ENCODE data around the gene EFNA1. TPM values are rescaled to one million over a fixed set of nuclear protein-coding genes. Genes with fewer than 3 reads are reported as not detected.

The EFNA1 gene
- total RNA-seq, 3 donors from 2014 or later (not counting 1 experiment from before 2014, with no cell fraction given) = 1.5 to 1.9 (median 1.9) TPM

- TF ChIP-seq CTCF (IDR thresholded peaks at IDR 0.05) = no peak
- H3K36me3 ChIP-seq (ENCODE audit: control insufficient read depth, insufficient read depth, low read length) = no peaks in the 10 kb centered on the region
- intact Hi-C loops (cut with micrococcal nuclease) = no loop called here
- H3K4me3 Mint-ChIP-seq = no peak overlapping the region
- no peaks in the 10 kb centered on the region for H3K4me1 ChIP-seq (ENCODE audit: control insufficient read depth, insufficient read depth, low read length)
- H3K27ac Mint-ChIP-seq = no peak overlapping the region
- H3K9me3 Mint-ChIP-seq = no peaks in the 10 kb centered on the region
- no peak overlapping the region for H3K27ac ChIP-seq (ENCODE audit: low read length)
- no peak for ATAC-seq
- H3K27me3 ChIP-seq (ENCODE audit: control insufficient read depth, insufficient read depth, low read length) = no peaks in the 10 kb centered on the region
- no peak for DNase-seq
- H3K9me3 ChIP-seq (ENCODE audit: control insufficient read depth, insufficient read depth, low read length) = no peaks in the 10 kb centered on the region
- 81% methylated on average over 7 of the region's 7 CpGs for WGBS (ENCODE audit: insufficient coverage)
- H3K4me3 ChIP-seq (ENCODE audit: low read length) = no peak overlapping the region
- no peaks in the 10 kb centered on the region for H3K36me3 Mint-ChIP-seq
- peaks cover 0 to 5% of the 10 kb centered on the region in 2 donors for H3K4me1 Mint-ChIP-seq
- peaks cover 8 to 20% of the 10 kb centered on the region in 2 donors for H3K27me3 Mint-ChIP-seq (ENCODE audit: low read depth in 2 of 2)
Measured at GRCh38 chr1:155099331-155099730, 28.3 kb upstream of the EFNA1 start.

GRCh38 chr1:155103325-155103724, 24.4 kb upstream of the EFNA1 start:
- 61% methylated on average over 6 of the region's 9 CpGs for WGBS (ENCODE audit: insufficient coverage)
- no peaks in the 10 kb centered on the region for H3K36me3 ChIP-seq (ENCODE audit: control insufficient read depth, insufficient read depth, low read length)
- H3K27me3 ChIP-seq (ENCODE audit: control insufficient read depth, insufficient read depth, low read length) = no peaks in the 10 kb centered on the region
- no peak overlapping the region for H3K27ac ChIP-seq (ENCODE audit: low read length)
- no peak overlapping the region for H3K27ac Mint-ChIP-seq
- H3K9me3 Mint-ChIP-seq = no peaks in the 10 kb centered on the region
- H3K4me1 ChIP-seq (ENCODE audit: control insufficient read depth, insufficient read depth, low read length) = no peaks in the 10 kb centered on the region
- H3K4me1 Mint-ChIP-seq = peaks cover 0 to 5% of the 10 kb centered on the region in 2 donors
- no peak for TF ChIP-seq CTCF (IDR thresholded peaks at IDR 0.05)
- no peak overlapping the region for H3K4me3 ChIP-seq (ENCODE audit: low read length)
- DNase-seq (no peak), ATAC-seq (no peak)
- H3K9me3 ChIP-seq (ENCODE audit: control insufficient read depth, insufficient read depth, low read length) = no peaks in the 10 kb centered on the region
- H3K36me3 Mint-ChIP-seq = no peaks in the 10 kb centered on the region
- no peak overlapping the region for H3K4me3 Mint-ChIP-seq
- H3K27me3 Mint-ChIP-seq (ENCODE audit: low read depth in 2 of 2) = peaks cover 0 to 12% of the 10 kb centered on the region in 2 donors
- intact Hi-C loops (cut with micrococcal nuclease) = no loop called here

- no peak for ATAC-seq
- Histone ChIP-seq H3K4me1 (ENCODE audit: control insufficient read depth, insufficient read depth, low read length) (no peaks in the 10 kb centered on the region), H3K4me3 (ENCODE audit: low read length) (no peak overlapping the region), H3K9me3 (ENCODE audit: control insufficient read depth, insufficient read depth, low read length) (no peaks in the 10 kb centered on the region), H3K27ac (ENCODE audit: low read length) (no peak overlapping the region), H3K36me3 (ENCODE audit: control insufficient read depth, insufficient read depth, low read length) (no peaks in the 10 kb centered on the region), H3K27me3 (ENCODE audit: control insufficient read depth, insufficient read depth, low read length) (no peaks in the 10 kb centered on the region)
- intact Hi-C loops (cut with micrococcal nuclease) = no loop called here
- Mint-ChIP-seq H3K27ac (no peak overlapping the region), H3K27me3 (ENCODE audit: low read depth in 2 of 2) (peaks cover 0 to 14% of the 10 kb centered on the region in 2 donors), H3K9me3 (no peaks in the 10 kb centered on the region), H3K36me3 (no peaks in the 10 kb centered on the region), H3K4me1 (peaks cover 0 to 5% of the 10 kb centered on the region in 2 donors), H3K4me3 (no peak overlapping the region)
- no peak for DNase-seq
- 93% methylated on average over 7 of the region's 7 CpGs for WGBS (ENCODE audit: insufficient coverage)
- no peak for TF ChIP-seq CTCF (IDR thresholded peaks at IDR 0.05)
Measured at GRCh38 chr1:155104605-155105534, 22.8 kb upstream of the EFNA1 start.

Measured in natural killer cell (primary cell).